IMR-90 (cell line): ENCODE measurements around the gene ALOX15B. TPM values are rescaled to one million over a fixed set of nuclear protein-coding genes. Genes with fewer than 3 reads are reported as not detected.

Experiments
- ATAC-seq: fragments of 200-7000 bp; cut with Tn5 transposase; 2 replicates; pipeline ENCODE4 v1.9.1; 2020; ENCODE audit warnings: low read depth, mild to moderate bottlenecking, moderate library complexity
- BruUV-seq: library from RNA; stranded (reverse); fragments of 400-500 nt; replicated peaks from 2 replicates; lab custom pipeline; 2021; lab: Mats Ljungman, UMichigan
- CTCF ChIA-PET: fragments of 300-600 bp; formaldehyde crosslinking; extraction: SDS; loops from one replicate; lab custom pipeline; 2021; ENCODE audit warnings: antibody characterized with exemption; lab: Yijun Ruan, JAX
- POLR2A ChIA-PET: fragments of 300-600 bp; sonication (Branson Sonifier 250); formaldehyde crosslinking; loops from one replicate; lab custom pipeline; 2022; ENCODE audit warnings: antibody characterized with exemption; ENCODE audit not compliant: unreplicated experiment; lab: Charles Lee
- DNase-seq: peaks from one replicate; pipeline ENCODE4 v3.0.0; 2013
- H2AFZ ChIP-seq: replicated peaks from 2 replicates; pipeline ENCODE3; 2013; ENCODE audit warnings: low read length, mild to moderate bottlenecking; ENCODE audit not compliant: poor library complexity
- H2AK5ac ChIP-seq: 2 replicates; pipeline ENCODE4 v1.6.1; 2013; ENCODE audit warnings: low read depth, low read length, inconsistent platforms
- H2AK9ac ChIP-seq: replicated peaks from 2 replicates; pipeline ENCODE3; 2013; ENCODE audit warnings: mild to moderate bottlenecking, low read depth, low read length, moderate library complexity; ENCODE audit not compliant: poor library complexity
- H2BK120ac ChIP-seq: 2 replicates; pipeline ENCODE4 v1.6.1; 2013; ENCODE audit warnings: low read depth, low read length, inconsistent platforms
- H2BK15ac ChIP-seq: 3 replicates; pipeline ENCODE4 v1.6.1; 2013; ENCODE audit warnings: low read depth, low read length, inconsistent platforms
- H2BK20ac ChIP-seq: 2 replicates; pipeline ENCODE4 v1.6.1; 2013; ENCODE audit warnings: low read depth, mild to moderate bottlenecking, inconsistent platforms, low read length, moderate library complexity
- H2BK5ac ChIP-seq: 2 replicates; pipeline ENCODE4 v1.6.1; 2013; ENCODE audit warnings: mild to moderate bottlenecking, low read depth, low read length, inconsistent platforms; ENCODE audit not compliant: poor library complexity, severe bottlenecking
- H3K14ac ChIP-seq: replicated peaks from 2 replicates; pipeline ENCODE4 v1.6.1; 2013; ENCODE audit warnings: low read depth, low read length, inconsistent platforms
- H3K18ac ChIP-seq: 2 replicates; pipeline ENCODE4 v1.6.1; 2013; ENCODE audit warnings: low read depth, low read length, control low read depth
- H3K23ac ChIP-seq: 2 replicates; pipeline ENCODE4 v1.6.1; 2013; ENCODE audit warnings: low read depth, low read length, inconsistent platforms
- H3K27ac ChIP-seq: 2 replicates; pipeline ENCODE4 v1.5.1; 2013; ENCODE audit warnings: mild to moderate bottlenecking, control low read depth, low read length; ENCODE audit not compliant: insufficient read depth
- H3K27me3 ChIP-seq: 2 replicates; pipeline ENCODE4 v1.6.1; 2013; ENCODE audit warnings: low read length; ENCODE audit not compliant: control insufficient read depth, insufficient read depth
- H3K36me3 ChIP-seq: 2 replicates; pipeline ENCODE4 v1.6.1; 2013; ENCODE audit warnings: low read length, mixed read lengths; ENCODE audit not compliant: control insufficient read depth, insufficient read depth
- H3K4ac ChIP-seq: 2 replicates; pipeline ENCODE4 v1.6.1; 2013; ENCODE audit warnings: low read depth, low read length, inconsistent platforms
- H3K4me1 ChIP-seq: 2 replicates; pipeline ENCODE4 v1.6.1; 2013; ENCODE audit warnings: low read length, mixed read lengths; ENCODE audit not compliant: control insufficient read depth, insufficient read depth
- H3K4me2 ChIP-seq: 2 replicates; pipeline ENCODE4 v1.6.1; 2013; ENCODE audit warnings: low read depth, mild to moderate bottlenecking, control low read depth, low read length, moderate library complexity
- H3K4me3 ChIP-seq: 2 replicates; pipeline ENCODE4 v1.5.1; 2013; ENCODE audit warnings: low read depth, mild to moderate bottlenecking, control low read depth, low read length, moderate library complexity; ENCODE audit not compliant: insufficient read depth
- H3K56ac ChIP-seq: 2 replicates; pipeline ENCODE4 v1.6.1; 2013; ENCODE audit warnings: low read length, inconsistent platforms; ENCODE audit not compliant: insufficient read depth; ENCODE audit errors: extremely low read depth
- H3K79me1 ChIP-seq, 2 experiments: 2 replicates each; pipeline ENCODE4 v1.6.1; 2013; ENCODE audit warnings: low read length in 2 of 2, inconsistent platforms in 1 of 2, low read depth in 1 of 2
- H3K9ac ChIP-seq: 2 replicates; pipeline ENCODE4 v1.6.1; 2013; ENCODE audit warnings: low read depth, low read length, control low read depth
- H3K9me1 ChIP-seq: 2 replicates; pipeline ENCODE4 v1.6.1; 2013; ENCODE audit warnings: low read length, inconsistent platforms; ENCODE audit not compliant: insufficient read depth
- H3K9me3 ChIP-seq: 2 replicates; pipeline ENCODE4 v1.6.1; 2013; ENCODE audit warnings: low read length; ENCODE audit not compliant: control insufficient read depth, insufficient read depth
- H4K20me1 ChIP-seq: 2 replicates; pipeline ENCODE4 v1.6.1; 2013; ENCODE audit warnings: low read length, inconsistent platforms; ENCODE audit not compliant: insufficient read depth
- H4K5ac ChIP-seq: 2 replicates; pipeline ENCODE4 v1.6.1; 2013; ENCODE audit warnings: mild to moderate bottlenecking, low read depth, low read length, control low read depth
- H4K8ac ChIP-seq, 2 experiments: 2 replicates each; pipeline ENCODE4 v1.6.1; 2013; ENCODE audit warnings: low read depth in 2 of 2, low read length in 2 of 2, control low read depth in 1 of 2, inconsistent platforms in 1 of 2
- H4K91ac ChIP-seq: 2 replicates; pipeline ENCODE4 v1.6.1; 2013; ENCODE audit warnings: low read depth, low read length, inconsistent platforms; ENCODE audit not compliant: insufficient read depth
- BHLHE40 ChIP-seq: fragments of 150-350 bp; IDR thresholded peaks from 2 replicates; pipeline ENCODE4 v1.6.1; 2016; ENCODE audit warnings: mild to moderate bottlenecking, low read depth, low read length
- CHD1 ChIP-seq: IDR thresholded peaks from 2 replicates; pipeline ENCODE4 v1.6.1; 2012; ENCODE audit warnings: low read depth, low read length, improper control_type of control experiment
- CTCF ChIP-seq: conservative IDR thresholded peaks from 2 replicates; pipeline ENCODE4 v1.5.1; 2012; ENCODE audit warnings: mild to moderate bottlenecking, low read depth, low read length, improper control_type of control experiment
- MAFK ChIP-seq: IDR thresholded peaks from 2 replicates; pipeline ENCODE4 v1.6.1; 2012; ENCODE audit warnings: low read depth, low read length, improper control_type of control experiment
- RFX5 ChIP-seq: IDR thresholded peaks from 2 replicates; pipeline ENCODE4 v1.8.0; 2012; ENCODE audit warnings: low read depth, mild to moderate bottlenecking, low read length, moderate library complexity
- WGBS, 2 experiments: methylation state at CpG; one replicate each; pipeline versions ENCODE4 v1.1.5 to v1.1.7; 2013; ENCODE audit warnings: missing lambda C conversion rate in 2 of 2; ENCODE audit not compliant: insufficient read length in 1 of 2; ENCODE audit errors: extremely low coverage in 2 of 2; 5-methylcytosine and 5-hydroxymethylcytosine counted together
- dilution Hi-C: fragments of 300-500 bp; cut with HindIII; formaldehyde crosslinking; loops from one replicate; pipeline ENCODE4 v1.14.3; 2018; ENCODE audit warnings: low sequenced_read_pairs; ENCODE audit not compliant: unreplicated experiment
- in situ Hi-C: fragments of 300-500 bp; cut with MboI; formaldehyde crosslinking; loops from 3 replicates; pipeline ENCODE4 v1.14.3; 2019; ENCODE audit warnings: low sequenced_read_pairs, inconsistent platforms, mixed read lengths
- intact Hi-C: fragments of 100-400 bp; cut with micrococcal nuclease; formaldehyde crosslinking; loops from 2 replicates; pipeline ENCODE4 v1.10.0; 2022
- polyA plus RNA-seq, 3 experiments: library from polyadenylated mRNA; depleted of rRNA; stranded (reverse); fragments of >200 nt; gene quantifications; 2 replicates each; pipeline ENCODE4 v1.2.3, GENCODE V29; 2012; ENCODE audit warnings: low replicate concordance in 1 of 3
- total RNA-seq: library from RNA; depleted of rRNA; stranded (reverse); fragments of >200 nt; gene quantifications from 2 replicates; pipeline ENCODE4 v1.2.3, GENCODE V29; 2012

Gene ALOX15B
- total and polyA plus RNA-seq, 2 of the 4 experiments (the other 2 are of a cell fraction) = not detected

- Histone ChIP-seq H4K91ac (no peak overlapping the region), H3K27ac (no peak overlapping the region), H2BK20ac (no peak overlapping the region), H3K27me3 (peaks cover 79% of the 10 kb centered on the region), H2AK9ac (no peak overlapping the region), H2BK5ac (no peak overlapping the region), H2AFZ (no peak overlapping the region), H2BK15ac (no peak overlapping the region), H4K20me1 (no peaks in the 10 kb centered on the region), H3K4me3 (no peak overlapping the region), H3K9me1 (no peaks in the 10 kb centered on the region), H3K14ac (no peak overlapping the region), H3K9me3 (no peaks in the 10 kb centered on the region), H3K23ac (no peak overlapping the region), H3K4me1 (no peaks in the 10 kb centered on the region), H4K5ac (no peak overlapping the region), H2AK5ac (no peak overlapping the region), H3K4ac (no peak overlapping the region), H3K9ac (no peak overlapping the region), H2BK120ac (no peak overlapping the region), H3K56ac (no peak overlapping the region), H3K36me3 (no peaks in the 10 kb centered on the region), H4K8ac (no peak overlapping the region), H3K4me2 (no peak overlapping the region), H3K79me1 (no peaks in the 10 kb centered on the region), H3K18ac (no peak overlapping the region)
- no CpG with 5 or more reads among the region's 9 CpGs for WGBS, 2 experiments
- POLR2A ChIA-PET = no interaction called here
- no peak for DNase-seq
- in situ Hi-C loops = no loop called here
- intact Hi-C loops = loop anchor here (10.0 kb wide), 1 partner anchor 716 kb away; no protein-coding TSS in a partner anchor
- no peak for ATAC-seq
- dilution Hi-C loops = no loop called here
- CTCF ChIA-PET = interaction anchor here (0.8 to 1.6 kb wide), 2 partner anchors 12 to 88 kb away, joined by 3 to 6 read pairs; no protein-coding TSS in a partner anchor
- BruUV-seq = no TSS peak
- no peak for TF ChIP-seq CHD1
- no peak for TF ChIP-seq CTCF
- TF ChIP-seq RFX5 = no peak
- no peak for TF ChIP-seq MAFK
- TF ChIP-seq BHLHE40 = no peak
Measured at GRCh38 chr17:8068736-8069586, 30.1 kb downstream of the ALOX15B start.
